H1 (cell line): ENCODE data around the gene OVOL3. TPM values are rescaled to one million over a fixed set of nuclear protein-coding genes. Genes with fewer than 3 reads are reported as not detected.

Experiments used
- ATF2 ChIP-seq: IDR thresholded peaks from 2 replicates; pipeline ENCODE4 v1.6.1; 2012; ENCODE audit warnings: low read length, inconsistent platforms
- CHD1 ChIP-seq: IDR thresholded peaks from 2 replicates; pipeline ENCODE4 v1.6.1; 2012; ENCODE audit warnings: low read depth, low read length, improper control_type of control experiment
- CHD7 ChIP-seq: fragments of 300-600 bp; sonication (generic); IDR thresholded peaks from 2 replicates; pipeline ENCODE4 v1.7.1; 2012; ENCODE audit warnings: low read length, moderate library complexity, mild to moderate bottlenecking, inconsistent platforms; ENCODE audit not compliant: insufficient replicate concordance
- EZH2 ChIP-seq: fragments of 200-600 bp; sonication (generic); IDR thresholded peaks from 2 replicates; pipeline ENCODE4 v1.7.1; 2012; ENCODE audit warnings: low read depth, mild to moderate bottlenecking, moderate library complexity, low read length, inconsistent platforms; ENCODE audit not compliant: severe bottlenecking
- RXRA ChIP-seq: IDR thresholded peaks from 2 replicates; pipeline ENCODE4 v1.6.1; 2011; ENCODE audit warnings: low read depth, mild to moderate bottlenecking, low read length, moderate library complexity; ENCODE audit not compliant: insufficient read depth
- SAP30 ChIP-seq: fragments of 300-600 bp; sonication (generic); IDR thresholded peaks from 2 replicates; pipeline ENCODE4 v1.7.1; 2012; ENCODE audit warnings: low read length, moderate library complexity, mild to moderate bottlenecking, inconsistent platforms; ENCODE audit not compliant: insufficient read depth, insufficient replicate concordance
- SIX5 ChIP-seq: IDR thresholded peaks from 2 replicates; pipeline ENCODE4 v1.6.1; 2011; ENCODE audit warnings: mild to moderate bottlenecking, low read depth, low read length
- TAF1 ChIP-seq: IDR thresholded peaks from 2 replicates; pipeline ENCODE4 v1.6.1; 2011; ENCODE audit warnings: mild to moderate bottlenecking, low read depth, low read length
- USF2 ChIP-seq: IDR thresholded peaks from 2 replicates; pipeline ENCODE4 v1.6.1; 2011; ENCODE audit warnings: low read length, improper control_type of control experiment
- polyA plus RNA-seq, 7 experiments: library from polyadenylated mRNA; depleted of rRNA in 3 of 7; stranded (reverse) in 5 of 7; unstranded in 2 of 7; fragments of >200 nt in 5 of 7; fragments of 200-250 nt in 2 of 7; gene quantifications; 1 replicate in 5 of 7; 2 replicates in 1 of 7; 4 replicates in 1 of 7; pipeline versions ENCODE4 v1.2.1 to v1.2.3, GENCODE V29; 2011 to 2013; ENCODE audit warnings: missing spikeins in 2 of 7, mixed read lengths in 2 of 7
- total RNA-seq: library from RNA; stranded (reverse); fragmentation: NEBNext Ultra II Directional; extraction: Animal tissue kit (Norgen Biotek cat#: 25700); gene quantifications from 2 replicates; pipeline ENCODE4 v1.2.1, GENCODE V29; 2021

The OVOL3 gene
- total and polyA plus RNA-seq, 2 of the 8 experiments (the other 6 are each of a cell fraction or from before 2014, with no cell fraction given), result 0.45 TPM; not detected in 1

- no peak for TF ChIP-seq CHD7
- TF ChIP-seq ATF2, result no peak
- TF ChIP-seq TAF1, result no peak
- TF ChIP-seq USF2, result no peak
- no peak for TF ChIP-seq SAP30
- TF ChIP-seq EZH2, result no peak
- TF ChIP-seq SIX5, result no peak
- TF ChIP-seq CHD1, result no peak
- TF ChIP-seq RXRA, result no peak
These were observed 33.7 kb downstream of the OVOL3 start (continued) for GRCh38 chr19:36144624-36145023.
